ENCODE measurements around the gene GSS.

GSS gene

DNA sequence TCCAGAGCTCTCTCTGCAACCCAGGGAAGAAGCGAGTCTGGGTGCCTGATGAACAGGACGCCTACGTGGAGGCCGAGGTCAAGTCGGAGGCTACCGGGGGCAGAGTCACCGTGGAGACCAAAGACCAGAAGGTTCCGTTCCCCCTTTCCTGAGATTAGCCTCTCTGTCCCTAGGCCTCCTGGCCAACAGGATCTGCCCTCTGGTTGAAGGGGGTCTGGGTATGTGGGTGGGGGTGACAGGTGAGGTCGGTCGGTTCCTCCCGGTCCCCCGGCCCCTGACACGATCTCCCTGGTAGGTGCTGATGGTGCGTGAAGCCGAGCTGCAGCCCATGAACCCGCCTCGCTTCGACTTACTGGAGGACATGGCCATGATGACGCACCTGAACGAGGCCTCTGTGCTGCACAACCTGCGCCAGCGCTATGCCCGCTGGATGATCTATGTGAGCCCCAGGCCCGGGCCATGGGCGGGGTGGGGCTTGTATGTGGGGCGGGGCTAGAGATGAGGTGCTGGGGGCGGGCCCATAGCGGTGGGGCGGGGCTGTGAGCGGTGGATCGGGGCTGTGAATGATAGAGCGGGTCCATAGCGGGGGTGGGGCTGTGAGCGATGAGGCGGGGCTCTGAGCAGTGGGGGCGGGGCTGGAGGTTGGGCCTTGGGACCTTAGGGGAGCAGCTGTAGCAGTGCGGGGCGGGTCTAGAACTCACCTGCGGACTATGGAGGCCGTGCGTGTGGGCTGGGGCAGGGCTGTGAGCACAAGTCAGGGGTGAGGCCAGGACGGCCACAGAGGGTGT is 24.0 kb upstream of the GSS start:
- no peak for DNase-seq (ENCODE audit: low read depth)
- TF ChIP-seq CTCF (IDR thresholded peaks at IDR 0.05; ENCODE audit: control insufficient read depth, insufficient read depth, low read depth, low read length, missing control alignments) = no peak
- no peak overlapping the region for H3K4me3 ChIP-seq (ENCODE audit: control insufficient read depth, low read depth, low read length)

- no peak for TF ChIP-seq CTCF (IDR thresholded peaks at IDR 0.05; ENCODE audit: control insufficient read depth, insufficient read depth, low read depth, low read length, missing control alignments)
- DNase-seq (ENCODE audit: low read depth) = no peak
- H3K4me3 ChIP-seq (ENCODE audit: control insufficient read depth, low read depth, low read length) = no peak overlapping the region
Measured at GRCh38 chr20:34978092-34978744, 22.6 kb upstream of the GSS start.

DNA sequence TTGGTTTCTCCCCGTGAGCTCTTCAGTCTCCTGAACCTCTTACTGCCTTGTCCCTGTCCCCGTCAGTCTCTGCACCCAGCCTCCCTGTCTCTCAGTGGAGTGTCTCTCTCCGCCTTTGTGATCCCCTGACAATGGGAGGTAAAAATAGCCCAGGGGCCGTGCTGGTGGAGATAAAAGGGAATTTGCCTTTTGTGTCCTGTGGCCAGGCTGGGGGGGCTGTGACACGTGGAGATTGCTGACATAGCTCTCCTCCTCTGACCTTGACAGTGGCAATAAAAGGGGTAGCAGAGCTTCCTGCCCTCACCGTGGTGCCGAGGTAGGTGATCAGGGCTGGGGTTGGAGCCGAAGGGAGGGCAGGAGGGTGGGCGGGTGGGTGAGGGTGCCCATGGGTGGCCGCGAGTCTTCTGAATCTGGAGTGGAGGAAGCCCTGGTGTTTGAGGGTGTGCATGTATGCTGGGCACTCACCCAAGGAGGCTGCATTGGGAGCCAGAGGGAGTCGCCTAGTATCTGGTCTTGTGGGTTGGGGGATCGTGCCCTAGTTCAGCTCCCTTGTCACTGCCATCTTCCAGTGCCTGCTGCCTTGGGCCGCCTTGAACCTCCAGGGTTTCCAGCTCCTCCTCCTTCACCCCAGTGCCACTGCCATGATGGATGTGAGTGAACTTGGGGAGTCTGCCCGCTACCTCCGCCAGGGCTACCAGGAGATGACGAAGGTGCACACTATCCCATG is 21.9 kb upstream of the GSS start:
- H3K4me3 ChIP-seq (ENCODE audit: control insufficient read depth, low read depth, low read length) = no peak overlapping the region
- DNase-seq (ENCODE audit: low read depth) = no peak
- no peak for TF ChIP-seq CTCF (IDR thresholded peaks at IDR 0.05; ENCODE audit: control insufficient read depth, insufficient read depth, low read depth, low read length, missing control alignments)

DNA sequence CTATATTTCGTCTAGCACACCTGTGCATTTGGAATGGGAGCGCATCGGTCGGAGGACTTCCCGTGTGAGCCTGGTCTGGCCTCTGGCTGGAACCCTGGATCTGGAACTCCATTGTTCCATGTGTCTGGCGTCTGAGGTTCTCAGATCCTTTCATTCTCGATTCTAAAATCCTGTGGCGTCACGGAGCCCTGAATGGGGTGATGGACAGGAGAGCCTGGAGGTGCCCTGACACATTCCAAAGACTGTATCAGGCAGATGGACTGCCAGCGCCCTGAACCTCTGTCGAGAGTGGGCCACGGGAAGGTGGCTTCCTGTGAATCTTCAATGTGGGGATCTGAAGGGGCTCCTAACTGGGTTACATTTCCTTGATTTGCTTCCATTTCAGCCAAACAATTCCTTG is 20.7 kb upstream of the GSS start:
- no peak for TF ChIP-seq CTCF (IDR thresholded peaks at IDR 0.05; ENCODE audit: control insufficient read depth, insufficient read depth, low read depth, low read length, missing control alignments)
- no peak overlapping the region for H3K4me3 ChIP-seq (ENCODE audit: control insufficient read depth, low read depth, low read length)
- DNase-seq (ENCODE audit: low read depth) = no peak

- TF ChIP-seq CTCF (IDR thresholded peaks at IDR 0.05; ENCODE audit: control insufficient read depth, insufficient read depth, low read depth, low read length, missing control alignments) = no peak
- H3K4me3 ChIP-seq (ENCODE audit: control insufficient read depth, low read depth, low read length) = no peak overlapping the region
- no peak for DNase-seq (ENCODE audit: low read depth)
Measured at GRCh38 chr20:34974246-34974645, 18.6 kb upstream of the GSS start.

GRCh38 chr20:34971561-34972235 is 16.1 kb upstream of the GSS start:
- no peak for TF ChIP-seq CTCF (IDR thresholded peaks at IDR 0.05; ENCODE audit: control insufficient read depth, insufficient read depth, low read depth, low read length, missing control alignments)
- no peak for DNase-seq (ENCODE audit: low read depth)
- H3K4me3 ChIP-seq (ENCODE audit: control insufficient read depth, low read depth, low read length) = no peak overlapping the region

All from AG09309 (cell line).